ENCODE results near the gene CACNG5. TPM values are rescaled to one million over a fixed set of nuclear protein-coding genes. Genes with fewer than 3 reads are reported as not detected.
A peak's percentile ranks its signal among the peaks of the same experiment; 100 is the strongest.

Gene CACNG5
- total RNA-seq, 1 experiment from 2014 or later, result 0.21 TPM

DNA sequence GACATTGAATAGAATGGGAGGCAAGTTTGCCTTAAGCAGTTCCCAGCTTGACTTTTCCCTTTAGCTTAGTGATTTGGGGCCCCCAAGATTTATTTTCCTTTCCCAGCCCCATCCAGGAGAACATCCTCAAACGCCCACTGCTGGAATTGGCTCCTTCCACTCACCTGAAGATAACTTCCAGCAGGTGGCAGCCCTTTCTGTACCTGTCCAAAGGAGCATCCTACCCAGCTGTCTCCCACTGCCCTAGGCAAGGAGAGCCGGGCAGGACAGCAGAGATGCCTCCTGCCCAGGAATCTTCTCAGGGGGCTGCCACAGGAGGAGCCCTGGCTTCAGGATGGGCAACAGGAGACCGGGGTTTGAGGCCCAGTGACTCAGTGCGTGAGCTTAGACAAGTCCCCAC lies 6.4 kb downstream of the CACNG5 start:
- ATAC-seq (no peak), DNase-seq (ENCODE audit: low read depth, low spot score) (no peak)
- Histone ChIP-seq H3K36me3 (ENCODE audit: control insufficient read depth, insufficient read depth, low read length) (no peaks in the 10 kb centered on the region), H3K27ac (ENCODE audit: low read length) (no peak overlapping the region), H3K27me3 (ENCODE audit: control insufficient read depth, insufficient read depth, low read length) (no peaks in the 10 kb centered on the region), H3K9me3 (ENCODE audit: control insufficient read depth, insufficient read depth, low read depth, low read length) (no peaks in the 10 kb centered on the region), H3K4me1 (ENCODE audit: control insufficient read depth, insufficient read depth, low read length) (no peaks in the 10 kb centered on the region), H3K4me3 (ENCODE audit: low read depth in 2 of 2, low read length in 2 of 2) (no peak overlapping the region)
- TF ChIP-seq, protein P1, sequence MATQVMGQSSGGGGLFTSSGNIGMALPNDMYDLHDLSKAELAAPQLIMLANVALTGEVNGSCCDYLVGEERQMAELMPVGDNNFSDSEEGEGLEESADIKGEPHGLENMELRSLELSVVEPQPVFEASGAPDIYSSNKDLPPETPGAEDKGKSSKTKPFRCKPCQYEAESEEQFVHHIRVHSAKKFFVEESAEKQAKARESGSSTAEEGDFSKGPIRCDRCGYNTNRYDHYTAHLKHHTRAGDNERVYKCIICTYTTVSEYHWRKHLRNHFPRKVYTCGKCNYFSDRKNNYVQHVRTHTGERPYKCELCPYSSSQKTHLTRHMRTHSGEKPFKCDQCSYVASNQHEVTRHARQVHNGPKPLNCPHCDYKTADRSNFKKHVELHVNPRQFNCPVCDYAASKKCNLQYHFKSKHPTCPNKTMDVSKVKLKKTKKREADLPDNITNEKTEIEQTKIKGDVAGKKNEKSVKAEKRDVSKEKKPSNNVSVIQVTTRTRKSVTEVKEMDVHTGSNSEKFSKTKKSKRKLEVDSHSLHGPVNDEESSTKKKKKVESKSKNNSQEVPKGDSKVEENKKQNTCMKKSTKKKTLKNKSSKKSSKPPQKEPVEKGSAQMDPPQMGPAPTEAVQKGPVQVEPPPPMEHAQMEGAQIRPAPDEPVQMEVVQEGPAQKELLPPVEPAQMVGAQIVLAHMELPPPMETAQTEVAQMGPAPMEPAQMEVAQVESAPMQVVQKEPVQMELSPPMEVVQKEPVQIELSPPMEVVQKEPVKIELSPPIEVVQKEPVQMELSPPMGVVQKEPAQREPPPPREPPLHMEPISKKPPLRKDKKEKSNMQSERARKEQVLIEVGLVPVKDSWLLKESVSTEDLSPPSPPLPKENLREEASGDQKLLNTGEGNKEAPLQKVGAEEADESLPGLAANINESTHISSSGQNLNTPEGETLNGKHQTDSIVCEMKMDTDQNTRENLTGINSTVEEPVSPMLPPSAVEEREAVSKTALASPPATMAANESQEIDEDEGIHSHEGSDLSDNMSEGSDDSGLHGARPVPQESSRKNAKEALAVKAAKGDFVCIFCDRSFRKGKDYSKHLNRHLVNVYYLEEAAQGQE (IDR thresholded peaks at IDR 0.05; ENCODE audit: insufficient read depth in 1 of 2, low read depth in 2 of 2, low read length in 1 of 2), result no peak
- TF ChIP-seq POLR2AphosphoS5 (IDR thresholded peaks at IDR 0.05; ENCODE audit: low read depth, low read length) (no peak), TCF7L2 (IDR thresholded peaks at IDR 0.05; ENCODE audit: low read depth, low read length) (no peak), CTCF (IDR thresholded peaks at IDR 0.05) (no peak; the same call in 1 of the 2 replicates), SIN3A (IDR thresholded peaks at IDR 0.05; ENCODE audit: borderline replicate concordance, insufficient read depth, low read depth, low read length) (no peak)
- CTCF ChIA-PET, result no interaction called here
- POLR2A ChIA-PET, result no interaction called here
- intact Hi-C loops (cut with micrococcal nuclease; ENCODE audit: unreplicated experiment) (no loop called here), in situ Hi-C loops (cut with HindIII; ENCODE audit: low pct_unique_long_range_greater_than_20kb, low sequenced_read_pairs) (no loop called here)
- BruUV-seq (replicated peaks), result no TSS peak

DNA sequence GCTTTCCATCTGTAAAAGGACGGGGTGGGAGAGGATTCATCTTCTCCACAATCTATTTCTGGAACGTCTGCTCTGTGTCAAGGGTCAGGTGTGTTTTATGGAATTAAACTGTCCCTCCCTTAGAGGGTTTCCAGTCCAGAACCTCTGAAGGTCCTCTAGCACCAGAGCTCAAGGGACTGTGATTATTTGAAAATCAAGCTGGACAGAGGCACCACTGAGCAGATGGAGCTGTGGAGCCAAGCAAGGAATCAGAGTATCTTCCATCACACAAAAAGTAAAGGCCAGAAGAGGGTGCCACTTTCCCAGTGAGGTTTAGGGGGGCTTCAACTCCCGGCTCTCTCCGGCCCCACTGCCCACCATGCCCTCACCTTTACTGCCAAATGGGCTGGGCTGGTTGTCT lies 6.8 kb downstream of the CACNG5 start:
- DNase-seq (ENCODE audit: low read depth, low spot score) (no peak), ATAC-seq (no peak)
- CTCF ChIA-PET, result no interaction called here
- POLR2A ChIA-PET, result no interaction called here
- in situ Hi-C loops (cut with HindIII; ENCODE audit: low pct_unique_long_range_greater_than_20kb, low sequenced_read_pairs) (no loop called here), intact Hi-C loops (cut with micrococcal nuclease; ENCODE audit: unreplicated experiment) (no loop called here)
- H3K36me3 ChIP-seq (ENCODE audit: control insufficient read depth, insufficient read depth, low read length), result no peaks in the 10 kb centered on the region
- no peak for TF ChIP-seq TCF7L2 (IDR thresholded peaks at IDR 0.05; ENCODE audit: low read depth, low read length)
- TF ChIP-seq POLR2AphosphoS5 (IDR thresholded peaks at IDR 0.05; ENCODE audit: low read depth, low read length), result no peak
- TF ChIP-seq, protein P1 (IDR thresholded peaks at IDR 0.05; ENCODE audit: insufficient read depth in 1 of 2, low read depth in 2 of 2, low read length in 1 of 2), result peak in 1 of 2 experiments; percentile 35; a peak in 1 of 4 replicates
- TF ChIP-seq SIN3A (IDR thresholded peaks at IDR 0.05; ENCODE audit: borderline replicate concordance, insufficient read depth, low read depth, low read length), result no peak
- TF ChIP-seq CTCF (IDR thresholded peaks at IDR 0.05), result no peak
- BruUV-seq (replicated peaks), result no TSS peak
- no peak overlapping the region for H3K4me3 ChIP-seq (ENCODE audit: low read depth in 2 of 2, low read length in 2 of 2)
- no peaks in the 10 kb centered on the region for H3K4me1 ChIP-seq (ENCODE audit: control insufficient read depth, insufficient read depth, low read length)
- no peak overlapping the region for H3K27ac ChIP-seq (ENCODE audit: low read length)
- no peaks in the 10 kb centered on the region for H3K9me3 ChIP-seq (ENCODE audit: control insufficient read depth, insufficient read depth, low read depth, low read length)
- H3K27me3 ChIP-seq (ENCODE audit: control insufficient read depth, insufficient read depth, low read length), result no peaks in the 10 kb centered on the region

All from Panc1 (cell line).